IgD-negative memory B cell (primary cell): ENCODE results near the gene TMEM17. TPM values are rescaled to one million over a fixed set of nuclear protein-coding genes. Genes with fewer than 3 reads are reported as not detected.

Experiments used
- H3K27ac Mint-ChIP-seq, 3 donors: one replicate each; pipeline ENCODE4 v1.8.0; 2020 to 2022; ENCODE audit warnings: mild to moderate bottlenecking in 3 of 3, mixed read lengths in 3 of 3, moderate library complexity in 1 of 3
- H3K27me3 Mint-ChIP-seq: one replicate; pipeline ENCODE4 v1.8.0; 2021; ENCODE audit warnings: mixed read lengths
- H3K36me3 Mint-ChIP-seq: one replicate; pipeline ENCODE4 v1.8.0; 2020; ENCODE audit warnings: mild to moderate bottlenecking, mixed read lengths
- H3K4me1 Mint-ChIP-seq, 3 donors: one replicate each; pipeline ENCODE4 v1.8.0; 2020 to 2022; ENCODE audit warnings: mixed read lengths in 3 of 3, mild to moderate bottlenecking in 1 of 3
- H3K4me3 Mint-ChIP-seq, 4 donors: one replicate each; pipeline ENCODE4 v1.8.0; 2020 to 2022; ENCODE audit warnings: mild to moderate bottlenecking in 4 of 4, mixed read lengths in 4 of 4, moderate library complexity in 3 of 4
- H3K9me3 Mint-ChIP-seq, 3 donors: one replicate each; pipeline ENCODE4 v1.8.0; 2020 to 2021; ENCODE audit warnings: mixed read lengths in 3 of 3, mild to moderate bottlenecking in 1 of 3
- polyA plus RNA-seq: library from polyadenylated mRNA; unstranded; fragments of 300-500 nt; fragmentation: Illumina TruSeq; gene quantifications from one replicate; pipeline ENCODE4 v1.2.3, GENCODE V29; 2021

The TMEM17 gene
- polyA plus RNA-seq, 1 donor from 2014 or later = not detected

DNA sequence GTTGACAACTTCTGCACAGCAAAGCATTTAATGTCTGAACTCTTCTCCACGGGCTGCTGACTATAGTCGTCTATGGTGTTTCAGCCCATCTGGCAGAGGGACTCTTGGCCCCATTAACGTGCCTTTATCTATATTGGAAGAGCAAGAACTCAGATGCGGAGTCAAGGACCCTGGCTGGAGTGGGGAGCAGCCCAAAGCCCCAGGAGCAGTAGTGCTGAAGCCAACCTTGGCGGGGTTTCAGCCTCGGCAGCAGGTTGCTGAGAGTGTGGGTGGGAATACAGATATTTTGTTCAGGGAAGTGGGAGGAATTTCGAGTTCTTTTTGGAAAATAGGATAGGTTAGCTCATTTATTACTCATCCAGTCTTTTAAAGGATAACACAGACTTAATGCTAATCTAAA lies 34.2 kb downstream of the TMEM17 start:
- peak overlapping the region in 1 of 3 donors; percentile 47 for H3K27ac Mint-ChIP-seq
- peaks cover 12% of the 10 kb centered on the region for H3K27me3 Mint-ChIP-seq
- H3K9me3 Mint-ChIP-seq = no peaks in the 10 kb centered on the region
- H3K36me3 Mint-ChIP-seq = no peaks in the 10 kb centered on the region
- peaks cover 0 to 5% (median 0%) of the 10 kb centered on the region in 3 donors for H3K4me1 Mint-ChIP-seq
- H3K4me3 Mint-ChIP-seq = no peak overlapping the region

DNA sequence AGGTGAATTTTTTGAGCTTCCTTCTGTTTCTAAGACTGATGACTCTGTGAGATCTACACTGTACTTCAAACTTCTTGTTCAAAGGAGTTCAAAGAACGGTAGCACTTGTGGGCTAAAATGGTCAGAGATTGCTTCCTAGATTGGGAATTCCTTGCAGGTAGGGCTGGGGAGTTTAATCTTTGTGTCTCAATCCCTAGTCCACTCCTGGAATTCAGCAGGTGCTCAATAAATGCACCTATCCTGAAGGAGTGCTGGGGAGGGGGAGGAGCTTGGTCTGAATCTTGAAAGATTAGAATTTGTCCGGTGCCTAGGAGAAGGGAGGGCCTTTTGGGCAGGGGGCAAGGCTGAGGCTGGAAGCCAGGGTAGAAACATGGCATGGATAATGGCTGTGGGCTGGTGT lies 34.6 kb downstream of the TMEM17 start:
- peaks cover 0 to 5% (median 0%) of the 10 kb centered on the region in 3 donors for H3K4me1 Mint-ChIP-seq
- no peak overlapping the region for H3K4me3 Mint-ChIP-seq
- no peak overlapping the region for H3K27ac Mint-ChIP-seq
- no peaks in the 10 kb centered on the region for H3K36me3 Mint-ChIP-seq
- no peaks in the 10 kb centered on the region for H3K9me3 Mint-ChIP-seq
- H3K27me3 Mint-ChIP-seq = peaks cover 12% of the 10 kb centered on the region

DNA sequence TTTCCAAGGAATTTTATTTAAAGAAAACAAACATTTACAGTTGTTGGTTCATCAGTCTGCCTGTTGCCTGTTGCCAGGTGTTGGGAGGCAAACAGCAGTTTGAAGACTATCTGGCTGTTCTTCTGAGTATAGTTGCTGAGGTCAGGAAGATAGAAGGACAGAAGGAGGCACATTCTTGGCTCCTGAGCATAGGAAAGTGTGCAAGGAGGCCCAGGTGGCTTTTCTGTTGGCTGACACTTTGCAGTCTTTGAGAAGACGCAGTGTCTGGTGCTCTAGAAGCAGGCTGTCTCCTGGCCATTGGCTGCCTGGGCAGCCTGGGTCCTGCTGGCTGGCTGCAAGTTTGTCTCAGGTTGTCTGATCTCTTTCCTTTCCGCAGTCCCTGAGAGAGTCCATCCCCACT lies 36.4 kb downstream of the TMEM17 start:
- Mint-ChIP-seq H3K4me1 (no peaks in the 10 kb centered on the region), H3K36me3 (no peaks in the 10 kb centered on the region), H3K9me3 (no peaks in the 10 kb centered on the region), H3K27me3 (peaks cover 1% of the 10 kb centered on the region), H3K27ac (no peak overlapping the region), H3K4me3 (peak overlapping the region in 1 of 4 donors; percentile 12)

DNA sequence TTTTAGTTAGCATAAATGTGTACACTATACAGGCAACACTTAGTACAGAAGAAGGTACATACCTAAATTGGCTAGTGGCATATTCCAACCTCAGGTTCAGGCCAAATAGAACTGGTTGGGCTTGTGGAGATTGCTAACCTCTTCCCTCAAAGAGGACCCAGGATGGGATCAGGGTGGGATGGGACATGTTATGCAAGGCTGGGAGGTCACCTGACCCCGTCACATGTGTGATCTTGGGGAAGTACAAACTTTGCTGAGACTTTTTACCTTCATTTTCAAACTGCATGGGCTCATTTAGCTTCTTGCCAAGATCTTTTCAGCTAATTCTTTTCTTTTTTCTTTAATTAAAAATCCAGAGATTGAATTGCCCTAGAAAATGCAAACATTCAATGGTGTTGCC lies 36.9 kb downstream of the TMEM17 start:
- H3K27ac Mint-ChIP-seq = no peak overlapping the region
- H3K27me3 Mint-ChIP-seq = peaks cover 1% of the 10 kb centered on the region
- no peaks in the 10 kb centered on the region for H3K4me1 Mint-ChIP-seq
- no peaks in the 10 kb centered on the region for H3K9me3 Mint-ChIP-seq
- H3K4me3 Mint-ChIP-seq = no peak overlapping the region
- H3K36me3 Mint-ChIP-seq = no peaks in the 10 kb centered on the region

DNA sequence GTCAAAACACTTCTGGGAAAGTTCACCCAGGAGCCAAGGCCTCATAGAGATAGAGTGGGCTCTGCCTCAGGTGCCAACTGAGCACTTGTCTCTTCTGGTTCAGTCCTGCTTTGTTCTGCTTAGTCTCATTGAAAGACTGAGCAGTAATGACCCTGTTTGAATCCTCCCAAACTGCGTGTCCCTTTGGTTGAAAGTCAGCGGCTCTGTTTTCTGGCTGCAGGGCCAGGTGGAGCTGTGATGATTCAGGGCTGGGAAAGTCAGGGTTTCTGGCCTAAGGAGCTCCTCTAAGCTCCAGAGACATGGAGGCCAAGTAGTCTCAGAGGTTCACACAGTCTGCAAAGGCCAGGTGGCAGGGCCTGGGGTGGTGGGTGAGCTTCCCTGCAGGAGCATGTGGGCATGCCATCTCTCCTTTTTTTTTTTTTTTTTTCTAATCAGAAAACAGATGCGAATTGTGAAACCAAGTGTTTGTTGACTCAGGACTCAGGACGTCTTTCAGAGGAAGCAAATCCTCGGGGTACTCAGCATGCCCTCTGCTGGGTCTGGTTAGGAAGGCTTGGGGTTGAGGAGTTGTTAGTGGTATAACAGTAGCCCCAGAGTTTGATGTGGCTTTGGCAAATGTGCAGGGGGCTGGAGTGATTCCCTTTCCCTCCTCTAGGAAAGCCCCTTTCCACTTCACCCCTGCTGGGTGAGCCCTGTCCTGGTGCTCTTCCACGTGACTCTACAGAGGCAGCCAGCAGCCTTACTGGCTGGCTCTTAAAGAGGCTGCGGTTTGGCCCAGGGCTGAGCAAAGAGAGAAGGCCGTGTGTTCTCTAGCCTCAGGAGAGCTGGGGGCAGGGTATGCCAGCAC lies 38.3 kb downstream of the TMEM17 start:
- Mint-ChIP-seq H3K4me1 (no peaks in the 10 kb centered on the region), H3K36me3 (no peaks in the 10 kb centered on the region), H3K4me3 (no peak overlapping the region), H3K27me3 (peaks cover 2% of the 10 kb centered on the region), H3K9me3 (no peaks in the 10 kb centered on the region), H3K27ac (peak overlapping the region in 1 of 3 donors; percentile 36)

DNA sequence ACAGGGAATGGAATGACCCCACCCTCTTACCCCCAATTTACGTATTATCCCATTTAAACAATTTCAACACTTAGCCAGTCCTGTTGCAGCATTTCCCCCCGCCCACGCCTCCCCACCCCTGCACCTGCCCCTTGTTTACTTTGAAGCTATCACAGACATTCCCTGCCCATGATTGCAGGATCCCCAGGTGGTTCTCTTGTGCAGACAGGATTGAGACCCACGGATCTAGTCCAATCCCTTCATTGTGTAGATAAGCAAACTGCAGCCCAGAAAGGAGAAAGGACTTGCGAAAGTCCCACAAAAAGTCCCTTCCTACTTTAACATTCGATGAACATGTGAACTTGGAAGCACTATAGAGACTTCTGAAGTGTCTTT lies 38.9 kb downstream of the TMEM17 start:
- H3K36me3 Mint-ChIP-seq = no peaks in the 10 kb centered on the region
- no peak overlapping the region for H3K27ac Mint-ChIP-seq
- no peak overlapping the region for H3K4me3 Mint-ChIP-seq
- H3K4me1 Mint-ChIP-seq = no peaks in the 10 kb centered on the region
- H3K27me3 Mint-ChIP-seq = peaks cover 2% of the 10 kb centered on the region
- H3K9me3 Mint-ChIP-seq = no peaks in the 10 kb centered on the region

DNA sequence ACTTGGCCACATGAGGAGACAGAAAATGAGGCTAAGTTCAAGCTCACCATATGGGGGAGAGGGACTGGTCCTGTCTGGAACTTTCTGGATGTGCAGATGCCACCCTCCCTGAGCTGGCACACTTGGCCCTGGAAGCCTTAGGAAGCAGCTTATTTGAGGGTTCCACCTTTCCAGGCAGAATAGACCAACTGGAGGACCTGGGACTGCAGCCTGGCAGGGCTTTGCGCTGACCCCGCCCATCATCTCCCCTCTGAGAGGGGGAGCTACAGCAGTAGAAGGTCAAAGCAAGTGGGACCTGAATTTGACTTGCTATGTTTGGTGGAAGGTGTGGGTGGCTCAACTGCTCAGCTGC lies 39.5 kb downstream of the TMEM17 start:
- Mint-ChIP-seq H3K27ac (no peak overlapping the region), H3K4me1 (no peaks in the 10 kb centered on the region), H3K27me3 (peaks cover 2% of the 10 kb centered on the region), H3K9me3 (no peaks in the 10 kb centered on the region), H3K36me3 (no peaks in the 10 kb centered on the region), H3K4me3 (no peak overlapping the region)

DNA sequence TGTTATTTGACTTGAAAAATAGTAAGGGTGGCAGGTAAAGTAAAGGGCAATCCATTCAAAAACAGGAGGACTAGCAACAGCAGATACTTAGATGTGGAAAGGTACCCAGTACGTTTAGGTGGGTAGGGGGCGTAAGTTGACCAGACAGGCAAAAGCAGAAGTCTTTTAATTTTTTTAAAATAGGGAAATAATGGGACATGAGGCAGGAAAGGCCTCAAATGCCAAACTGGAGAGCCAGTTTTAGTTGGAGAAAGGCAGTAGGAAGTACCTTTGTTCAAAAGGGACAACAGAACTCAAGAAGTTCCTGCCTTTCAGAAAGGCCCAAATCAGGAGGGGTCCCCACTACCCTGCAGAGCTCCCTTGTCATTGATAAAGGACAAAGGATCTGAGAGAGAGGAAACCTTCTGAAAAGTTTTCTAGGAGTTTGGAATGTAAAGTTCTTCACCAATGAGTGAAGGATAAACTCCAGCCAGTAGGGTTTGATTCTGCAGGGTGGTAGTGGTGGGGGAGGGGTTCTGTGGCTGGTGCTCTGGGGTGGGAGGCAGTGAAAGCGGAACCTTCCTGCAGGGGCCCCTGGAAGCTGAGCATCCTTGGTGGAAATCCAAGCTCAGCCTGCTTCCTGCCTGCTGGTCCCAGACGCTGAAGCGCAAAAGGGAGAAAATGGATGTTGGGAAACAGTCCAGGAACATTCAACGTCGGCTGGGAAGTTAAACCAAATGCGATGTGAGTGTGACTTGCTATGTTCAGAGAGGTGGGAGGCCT lies 40.1 kb downstream of the TMEM17 start:
- H3K9me3 Mint-ChIP-seq = no peaks in the 10 kb centered on the region
- no peak overlapping the region for H3K27ac Mint-ChIP-seq
- H3K27me3 Mint-ChIP-seq = peaks cover 2% of the 10 kb centered on the region
- no peaks in the 10 kb centered on the region for H3K36me3 Mint-ChIP-seq
- no peaks in the 10 kb centered on the region for H3K4me1 Mint-ChIP-seq
- no peak overlapping the region for H3K4me3 Mint-ChIP-seq

DNA sequence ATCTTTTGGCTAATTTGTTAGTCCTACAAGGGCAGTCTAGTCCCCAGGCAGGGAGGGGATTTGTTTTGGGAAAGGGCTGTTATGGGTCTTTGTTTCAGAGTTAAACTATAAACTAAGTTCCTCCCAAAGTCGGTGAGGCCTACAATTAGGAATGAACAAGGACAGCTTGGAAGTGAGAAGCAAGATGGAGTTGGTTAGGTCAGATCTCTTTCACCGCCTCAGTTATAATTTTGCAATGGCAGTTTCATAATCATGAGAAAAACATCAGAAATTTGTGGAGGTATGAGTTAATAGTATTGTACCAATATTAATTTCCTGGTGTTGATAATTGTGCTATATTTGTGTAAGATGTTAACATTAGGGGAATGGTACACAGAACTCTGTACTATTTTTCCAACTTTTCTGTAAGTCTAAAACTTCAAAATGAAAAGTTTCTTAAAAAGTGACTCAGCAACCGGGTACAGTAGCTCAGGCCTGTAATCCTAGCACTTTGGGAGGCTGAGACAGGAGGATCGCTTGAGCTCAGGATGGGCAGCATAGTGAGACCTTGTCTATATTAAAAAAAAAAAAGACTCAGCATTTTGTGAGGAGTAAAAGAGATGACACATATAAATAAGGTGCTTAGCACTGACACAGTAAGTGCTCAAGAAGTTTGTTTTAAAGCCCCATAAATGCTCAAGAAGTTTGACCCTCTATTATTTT lies 40.8 kb downstream of the TMEM17 start:
- H3K27ac Mint-ChIP-seq = peak overlapping the region in 1 of 3 donors; percentile 21
- H3K27me3 Mint-ChIP-seq = peaks cover 2% of the 10 kb centered on the region
- no peaks in the 10 kb centered on the region for H3K9me3 Mint-ChIP-seq
- H3K36me3 Mint-ChIP-seq = no peaks in the 10 kb centered on the region
- no peak overlapping the region for H3K4me3 Mint-ChIP-seq
- H3K4me1 Mint-ChIP-seq = no peaks in the 10 kb centered on the region

DNA sequence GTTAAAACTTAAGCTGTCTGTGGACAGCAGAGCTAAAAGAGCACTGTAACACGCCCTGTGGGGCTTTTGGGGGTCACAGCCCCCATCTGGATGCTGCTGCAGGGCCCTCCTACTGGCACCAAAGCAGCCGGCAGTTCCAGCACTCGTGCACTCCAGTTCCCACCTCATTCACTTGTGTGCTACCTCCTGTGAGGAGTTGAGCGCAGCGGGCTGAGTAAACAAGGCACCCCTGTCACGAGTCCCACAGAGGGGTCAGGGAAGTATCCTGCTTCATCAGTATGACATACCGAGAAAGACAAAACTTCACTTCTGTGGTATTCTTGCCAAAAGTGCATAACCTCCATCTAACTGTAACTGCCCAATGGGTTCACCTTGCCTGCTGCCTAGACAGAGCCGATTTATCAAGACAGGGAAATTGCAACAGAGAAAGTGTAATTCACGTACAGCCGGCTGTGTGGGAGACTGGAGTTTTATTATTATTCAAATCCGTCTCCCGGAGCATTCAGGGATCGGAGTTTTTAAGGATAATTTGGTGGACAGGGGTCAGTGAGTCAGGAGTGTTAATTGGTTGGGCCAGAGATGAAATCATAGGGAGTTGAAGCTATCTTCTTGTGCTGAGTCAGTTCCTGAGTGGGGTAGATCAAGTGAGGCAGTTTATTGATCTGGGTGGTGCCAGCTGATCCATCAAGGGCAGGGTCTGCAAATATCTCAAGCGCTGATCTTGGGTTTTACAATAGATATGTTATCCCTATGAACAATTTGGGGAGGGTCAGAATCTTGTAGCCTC lies 41.6 kb downstream of the TMEM17 start:
- Mint-ChIP-seq H3K27me3 (peaks cover 2% of the 10 kb centered on the region), H3K27ac (peak overlapping the region in 1 of 3 donors; percentile 21), H3K4me1 (no peaks in the 10 kb centered on the region)

DNA sequence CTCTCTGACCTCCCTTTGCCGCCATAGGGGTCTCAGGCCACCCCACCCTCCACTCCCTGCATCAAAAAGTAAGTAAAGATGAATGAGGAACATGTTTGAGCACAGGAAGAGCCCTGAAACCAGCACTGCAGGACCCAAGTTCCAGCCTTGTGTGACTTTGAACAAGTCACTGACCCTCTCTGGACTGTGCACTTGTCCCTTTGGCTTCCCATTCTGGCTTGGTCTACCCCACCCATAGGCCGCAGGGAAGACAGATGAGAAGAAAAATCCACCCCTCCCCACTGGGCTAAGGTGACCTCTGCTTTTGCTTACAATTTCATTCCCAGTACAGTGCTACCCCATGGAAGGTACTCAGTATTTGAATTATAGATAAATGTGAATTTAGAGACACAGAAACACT lies 43.8 kb downstream of the TMEM17 start:
- Mint-ChIP-seq H3K27ac (peak overlapping the region in 1 of 3 donors; percentile 65), H3K4me3 (no peak overlapping the region), H3K27me3 (peaks cover 3% of the 10 kb centered on the region), H3K4me1 (no peaks in the 10 kb centered on the region), H3K36me3 (no peaks in the 10 kb centered on the region), H3K9me3 (no peaks in the 10 kb centered on the region)

More for the DNA sequence above, 41.6 kb downstream of the TMEM17 start:
- no peaks in the 10 kb centered on the region for H3K9me3 Mint-ChIP-seq
- no peaks in the 10 kb centered on the region for H3K36me3 Mint-ChIP-seq
- H3K4me3 Mint-ChIP-seq = no peak overlapping the region

DNA sequence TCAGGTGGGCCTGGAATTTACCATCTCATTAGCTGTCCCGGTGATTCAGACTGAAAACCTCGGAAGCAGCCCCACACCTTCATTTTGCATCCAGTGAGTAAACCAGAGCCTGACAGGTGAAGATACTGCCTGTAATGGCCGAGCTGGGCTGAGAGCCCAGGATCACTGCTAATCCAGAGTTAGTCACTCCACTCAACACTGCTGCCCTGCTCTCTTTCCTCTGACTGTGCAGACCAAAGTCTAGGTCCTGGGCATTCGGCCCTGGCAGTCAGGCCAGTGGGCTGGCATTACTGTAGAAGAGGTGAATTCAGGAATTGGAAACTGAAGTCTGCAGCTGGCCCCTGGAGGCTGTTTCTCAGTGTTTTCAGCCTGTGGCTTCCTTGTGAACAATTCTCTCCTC lies 44.3 kb downstream of the TMEM17 start:
- Mint-ChIP-seq H3K27ac (peak overlapping the region in 1 of 3 donors; percentile 65), H3K36me3 (no peaks in the 10 kb centered on the region), H3K9me3 (no peaks in the 10 kb centered on the region), H3K4me3 (peak overlapping the region in 1 of 4 donors; percentile 54), H3K27me3 (peaks cover 3% of the 10 kb centered on the region), H3K4me1 (no peaks in the 10 kb centered on the region)

DNA sequence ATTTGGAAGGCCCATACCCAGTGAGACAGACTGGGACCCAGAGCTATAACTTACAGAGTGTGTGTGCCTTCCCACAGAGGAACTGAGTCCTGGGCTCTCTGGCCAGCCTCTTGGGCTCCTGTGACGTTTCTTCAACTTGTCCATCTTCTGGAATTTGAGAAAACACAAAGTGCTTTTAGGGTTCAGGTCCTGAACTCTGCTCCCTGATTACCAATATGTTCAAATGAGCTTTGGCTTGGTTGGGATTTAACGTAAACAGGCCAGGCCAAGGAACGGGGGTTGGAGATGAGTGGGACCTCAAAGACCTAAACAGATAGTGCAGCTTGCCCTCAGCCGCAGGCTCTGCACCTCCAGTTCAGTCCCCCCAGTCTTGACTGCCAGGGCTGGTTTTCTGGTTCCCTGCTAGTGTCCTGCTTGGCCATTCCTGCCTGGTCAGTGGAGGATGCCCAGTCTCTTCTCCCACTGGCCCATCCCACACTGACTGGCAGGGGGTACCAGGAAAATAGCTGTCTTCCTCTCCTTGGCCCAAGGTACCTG lies 44.9 kb downstream of the TMEM17 start:
- peaks cover 0 to 1% (median 0%) of the 10 kb centered on the region in 3 donors for H3K4me1 Mint-ChIP-seq
- H3K27ac Mint-ChIP-seq = no peak overlapping the region
- H3K4me3 Mint-ChIP-seq = peak overlapping the region in 1 of 4 donors; percentile 54
- no peaks in the 10 kb centered on the region for H3K36me3 Mint-ChIP-seq
- H3K9me3 Mint-ChIP-seq = no peaks in the 10 kb centered on the region
- peaks cover 4% of the 10 kb centered on the region for H3K27me3 Mint-ChIP-seq

DNA sequence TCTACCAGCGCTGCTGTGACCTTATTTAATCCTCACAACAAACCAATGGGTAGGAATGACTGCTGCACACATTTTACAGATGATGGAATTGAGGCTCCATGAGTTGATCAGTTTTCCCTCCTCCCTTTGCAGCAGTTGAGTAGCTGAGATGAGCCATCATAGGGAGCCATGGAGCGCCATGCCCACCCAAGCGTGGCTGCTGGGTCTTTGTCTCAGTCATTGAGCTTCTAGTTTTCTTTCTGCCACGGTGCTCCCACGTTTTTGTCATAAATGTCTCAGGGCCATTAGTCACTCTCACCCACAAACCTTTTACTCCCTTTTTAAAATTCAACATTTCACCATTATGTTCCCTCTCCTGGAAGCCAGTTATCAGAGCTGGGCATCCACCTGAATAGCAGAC lies 45.8 kb downstream of the TMEM17 start:
- Mint-ChIP-seq H3K9me3 (no peaks in the 10 kb centered on the region), H3K4me1 (peaks cover 0 to 1% (median 0%) of the 10 kb centered on the region in 3 donors), H3K36me3 (no peaks in the 10 kb centered on the region), H3K27ac (no peak overlapping the region), H3K4me3 (no peak overlapping the region), H3K27me3 (peaks cover 4% of the 10 kb centered on the region)
